PC-3 (cell line): ENCODE data around the gene HOXD3.

Experiments
- CTCF ChIP-seq: fragments of 300-600 bp; sonication (generic); conservative IDR thresholded peaks from 2 replicates; pipeline ENCODE4 v1.5.1; 2017; ENCODE audit warnings: antibody characterized with exemption, low read depth, mild to moderate bottlenecking, low read length
- EZH2phosphoT487 ChIP-seq: fragments of 300-600 bp; sonication (generic); IDR thresholded peaks from 2 replicates; pipeline ENCODE4 v1.6.1; 2018; ENCODE audit warnings: mild to moderate bottlenecking, antibody characterized with exemption, low read length, borderline replicate concordance

- TF ChIP-seq EZH2phosphoT487 (no peak), CTCF (no peak)
Measured at GRCh38 chr2:176148751-176149421, 8.2 kb upstream of the HOXD3 start.
